DMS153 (cell line): Measurements from ENCODE around the gene FCN2.
A peak's percentile ranks its signal among the peaks of the same experiment; 100 is the strongest.

Experiments used
- DNase-seq: peaks from one replicate; lab custom pipeline; 2025; lab: John Stamatoyannopoulos, UW

Gene FCN2

DNA sequence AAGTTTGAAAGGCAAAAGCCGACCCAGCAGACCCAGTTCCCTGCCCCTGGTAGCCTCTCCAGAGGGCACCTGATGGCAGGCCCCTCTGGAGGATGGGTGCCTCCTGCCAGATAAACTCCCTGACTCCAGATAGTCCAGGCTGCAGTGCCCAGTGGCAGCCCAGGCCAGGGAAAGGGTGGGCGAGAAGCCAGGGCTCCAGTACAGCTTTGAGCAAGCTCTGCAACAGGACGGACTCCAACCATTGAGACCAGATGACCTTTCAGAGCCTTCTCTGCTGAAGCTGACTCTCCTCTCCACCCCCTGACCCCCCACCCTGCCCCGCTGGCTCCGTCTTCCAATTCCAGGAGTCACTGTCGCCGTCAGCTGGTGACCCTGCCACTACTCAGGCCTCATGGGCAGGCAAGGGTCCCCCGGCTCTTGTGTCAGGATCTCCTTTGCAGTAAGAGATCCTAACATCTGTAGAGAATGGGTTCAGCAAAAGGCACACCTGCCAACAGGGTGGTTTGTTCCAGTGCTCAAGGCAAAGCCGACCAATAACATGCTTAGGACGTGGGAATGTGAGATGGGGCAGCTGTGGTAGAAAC, 52.6 kb downstream of the FCN2 start:
- DNase-seq = no peak

DNA sequence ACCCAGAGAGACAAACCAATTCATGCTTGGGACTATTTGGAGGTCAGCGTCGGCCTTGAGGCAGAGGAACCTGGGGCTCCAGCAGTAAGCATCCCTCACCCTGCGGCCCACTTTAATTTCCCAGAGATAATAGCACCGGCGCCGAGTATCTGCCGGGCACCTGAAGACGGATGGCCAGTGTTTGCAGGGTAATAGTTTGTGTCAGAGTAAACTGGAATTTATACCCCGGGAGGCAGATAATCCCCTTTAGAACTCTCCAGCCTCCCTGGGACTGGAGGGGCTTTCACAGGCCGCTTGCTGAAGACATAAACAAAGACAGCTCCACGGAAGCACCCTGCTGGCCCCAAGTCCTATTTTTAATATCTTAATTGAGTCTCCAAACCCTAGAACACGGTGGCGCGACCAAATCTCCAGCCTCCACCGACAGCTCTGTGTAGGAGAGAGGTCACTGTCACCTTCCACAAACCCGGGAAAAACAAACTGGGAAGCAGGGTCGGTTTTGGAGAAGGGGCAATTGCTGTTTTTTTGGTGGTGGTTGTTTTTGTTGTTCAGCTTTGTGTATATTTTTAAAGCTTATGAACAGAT, 54.5 kb downstream of the FCN2 start:
- no peak for DNase-seq

DNA sequence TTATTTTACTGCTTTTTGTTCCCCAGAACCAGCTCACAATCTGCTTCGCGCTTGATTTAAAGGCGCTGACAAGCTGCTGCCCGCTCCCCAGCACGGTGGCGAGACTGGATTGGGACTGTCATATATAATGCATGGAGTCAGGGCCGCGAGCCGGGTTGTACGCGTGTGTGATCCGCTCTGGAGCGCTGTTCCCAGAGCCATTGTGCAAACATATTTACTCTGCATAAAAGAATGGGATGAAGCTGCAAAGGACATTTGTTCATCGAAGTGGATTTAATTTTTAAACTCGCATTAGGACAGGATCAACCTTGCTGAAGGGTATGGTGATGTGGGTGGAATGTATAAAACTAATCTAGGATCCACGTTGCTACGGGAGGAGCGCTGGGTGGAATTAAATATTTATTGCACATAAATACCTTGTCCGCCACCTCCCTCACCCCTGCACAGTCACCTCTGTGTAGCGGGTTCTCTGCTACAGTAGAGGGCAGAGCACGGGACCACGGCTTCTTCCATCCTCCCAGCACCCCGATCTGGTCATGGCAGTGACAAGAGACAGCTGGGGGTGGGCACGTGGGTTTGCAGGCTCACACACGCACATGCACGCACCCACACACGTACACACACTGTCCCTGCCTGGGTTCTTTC, 55.2 kb downstream of the FCN2 start:
- peak; percentile 3 for DNase-seq

DNA sequence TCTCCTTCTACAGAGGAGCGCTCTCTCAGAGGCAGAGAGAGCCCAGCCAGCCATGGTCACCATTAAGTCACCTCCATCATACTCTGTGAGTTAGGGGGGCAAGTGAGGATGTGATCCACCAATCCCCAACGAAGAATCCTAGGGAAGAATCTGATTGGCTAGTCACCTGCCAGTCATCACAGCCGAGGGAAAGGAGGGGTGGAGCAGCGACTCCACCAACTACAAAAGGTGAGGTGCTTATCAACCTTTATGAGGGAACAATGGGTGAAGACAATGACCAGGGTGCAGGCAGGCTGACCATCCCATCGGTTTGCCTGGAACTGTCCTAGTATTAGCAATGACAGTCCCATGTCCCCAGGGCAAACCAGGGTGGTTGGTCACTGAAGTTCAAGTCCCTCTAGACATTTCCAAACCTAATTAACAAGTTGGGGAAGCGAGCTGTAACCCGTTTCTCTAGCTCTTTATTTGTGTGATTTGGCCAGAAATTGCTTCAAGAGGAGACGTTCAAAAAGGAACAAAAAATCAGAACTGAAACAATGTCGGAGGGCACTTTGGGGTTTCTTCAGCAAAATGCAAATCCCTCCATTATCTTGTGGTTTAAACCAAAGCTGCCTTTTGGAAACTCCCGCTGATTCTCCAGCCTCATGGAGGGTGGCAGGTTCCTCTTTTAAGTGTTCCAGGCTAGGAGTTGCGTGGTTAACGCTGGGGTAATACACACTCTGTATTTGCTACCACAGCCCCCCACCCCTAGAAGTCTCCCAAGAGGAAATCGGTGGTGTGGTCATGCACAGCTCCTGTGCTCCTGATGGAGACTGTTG, 55.9 kb downstream of the FCN2 start:
- DNase-seq = no peak
